ENCODE data around the gene STAP2. TPM values are rescaled to one million over a fixed set of nuclear protein-coding genes. Genes with fewer than 3 reads are reported as not detected.

Gene STAP2
- total and polyA plus RNA-seq, 10 of the 15 experiments (the other 5 are each of a cell fraction or from before 2014, with no cell fraction given) = 0.84 to 22.4 (median 15.2) TPM

GRCh38 chr19:4327252-4327876 lies 11.3 kb downstream of the STAP2 start:
- peak overlapping the region; percentile 75 for H3K4me2 ChIP-seq (ENCODE audit: control insufficient read depth, insufficient read depth)
- ATAC-seq (peak; percentile 47), FAIRE-seq (peak; percentile 7), DNase-seq (ENCODE audit: low read depth, low spot score) (no peak)
- peaks cover 8% of the 10 kb centered on the region; the same call in 1 of the 2 replicates for H3K4me1 ChIP-seq (ENCODE audit: control insufficient read depth, insufficient read depth, low read length)
- H2AFZ ChIP-seq (ENCODE audit: control insufficient read depth, low read depth, low read length) = peak overlapping the region; percentile 78
- no peaks in the 10 kb centered on the region; the same call in 1 of the 2 replicates for H3K79me2 ChIP-seq (ENCODE audit: control insufficient read depth, insufficient read depth, low read length)
- ChIA-PET CTCF (interaction anchor here (0.8 to 1.2 kb wide), 2 partner anchors 16 to 61 kb away, joined by 5 read pairs; partner anchors contain the start of gene MPND), RAD21 (ENCODE audit: unreplicated experiment) (interaction anchor here (0.8 to 1.0 kb wide), 4 partner anchors 11 to 95 kb away, joined by 3 to 12 read pairs (median 4); partner anchors contain the start of genes CHAF1A, MPND and STAP2), POLR2A (interaction anchor here (1.0 kb wide), 1 partner anchor 15 kb away, joined by 17 read pairs; the partner anchor contains the start of gene MPND), SMC1A (ENCODE audit: uncharacterized antibody, unreplicated experiment) (no interaction called here)
- H3K27ac ChIP-seq (ENCODE audit: control insufficient read depth, insufficient read depth) = no peak overlapping the region
- in situ Hi-C loops (cut with MboI) = no loop called here
- no peak overlapping the region for H3K9ac ChIP-seq (ENCODE audit: control insufficient read depth, insufficient read depth, low read length)
- H3K27me3 ChIP-seq (replicated peaks in 1 of 2; ENCODE audit: control insufficient read depth in 2 of 2, insufficient read depth in 2 of 2, low read length in 1 of 2) = no peaks in the 10 kb centered on the region
- intact Hi-C loops (cut with micrococcal nuclease; ENCODE audit: unreplicated experiment) = no loop called here
- H3K36me3 ChIP-seq (ENCODE audit: control insufficient read depth in 2 of 2, insufficient read depth in 2 of 2, low read length in 1 of 2) = no peaks in the 10 kb centered on the region
- no TSS peak for BruUV-seq (replicated peaks)
- no peak overlapping the region; the same call in 1 of the 2 replicates for H3K4me3 ChIP-seq
- TF ChIP-seq RAD21 (IDR thresholded peaks at IDR 0.05; ENCODE audit: insufficient read depth, low read depth, low read length) (no peak), ASH2L (IDR thresholded peaks at IDR 0.05; ENCODE audit: borderline replicate concordance, low read depth) (no peak), CREM (IDR thresholded peaks at IDR 0.05; ENCODE audit: low read depth) (no peak), IRF5 (IDR thresholded peaks at IDR 0.05; ENCODE audit: borderline replicate concordance) (no peak), E4F1 (IDR thresholded peaks at IDR 0.05; ENCODE audit: borderline replicate concordance, partially characterized antibody) (no peak), FOXK2 (IDR thresholded peaks at IDR 0.05) (no peak), NKRF (conservative IDR thresholded peaks at IDR 0.05) (no peak), NFYB (IDR thresholded peaks at IDR 0.05; ENCODE audit: insufficient read depth, low read depth, low read length) (0 out of 2 replicates have a peak, but pooled peaks have one; percentile 5)
- H4K20me1 ChIP-seq (ENCODE audit: control insufficient read depth, insufficient read depth) = no peaks in the 10 kb centered on the region
- 10% methylated on average over 27 of the region's 30 CpGs for WGBS (ENCODE audit: insufficient coverage, insufficient replicate concordance, low lambda C conversion rate, missing lambda C conversion rate)
- H3K9me3 ChIP-seq (replicated peaks; ENCODE audit: control insufficient read depth, insufficient read depth, low read length) = no peaks in the 10 kb centered on the region; the same call in 1 of the 3 replicates

Data from GM12878 (cell line).